Vagina (tissue), 2 donors: ENCODE results near the gene FCN2. TPM values are rescaled to one million over a fixed set of nuclear protein-coding genes. Genes with fewer than 3 reads are reported as not detected.

Experiments used
- DNase-seq, 2 donors: peaks; one replicate each; pipeline ENCODE4 v3.0.0-alpha.2; 2017; ENCODE audit errors: extremely low spot score in 2 of 2
- H3K27ac ChIP-seq: fragments of 200-600 bp; sonication (generic); one replicate; pipeline ENCODE4 v1.5.1; 2019
- H3K27me3 ChIP-seq: fragments of 200-600 bp; sonication (generic); one replicate; pipeline ENCODE4 v1.5.1; 2019
- H3K36me3 ChIP-seq, 2 donors: fragments of 200-600 bp; sonication (generic); one replicate each; pipeline ENCODE4 v1.5.1; 2017 to 2019
- H3K4me1 ChIP-seq: fragments of 200-600 bp; sonication (generic); one replicate; pipeline ENCODE4 v1.5.1; 2019
- H3K4me3 ChIP-seq, 2 donors: fragments of 200-600 bp; sonication (generic); 1 replicate in 1 of 2; 2 replicates in 1 of 2; pipeline ENCODE4 v1.5.1; 2016 to 2019
- H3K9me3 ChIP-seq: fragments of 200-600 bp; sonication (generic); one replicate; pipeline ENCODE4 v1.5.1; 2019
- CTCF ChIP-seq, 3 experiments: fragments of 450-650 bp in 2 of 3; fragments of 200-600 bp in 1 of 3; sonication (generic) in 1 of 3; IDR thresholded peaks; one replicate each; pipeline ENCODE4 v1.5.1; 2017 to 2019; ENCODE audit warnings: antibody characterized with exemption in 3 of 3, mild to moderate bottlenecking in 2 of 3, moderate library complexity in 2 of 3
- POLR2A ChIP-seq, 2 donors: fragments of 450-650 bp; IDR thresholded peaks; one replicate each; pipeline ENCODE4 v1.6.1; 2017; ENCODE audit warnings: antibody characterized with exemption in 2 of 2, mild to moderate bottlenecking in 2 of 2, moderate library complexity in 2 of 2
- POLR2AphosphoS5 ChIP-seq, 2 donors: sonication (generic); formaldehyde crosslinking; IDR thresholded peaks; one replicate each; pipeline ENCODE4 v1.9.0; 2017; ENCODE audit warnings: antibody characterized with exemption in 2 of 2, mild to moderate bottlenecking in 2 of 2, low read depth in 1 of 2; ENCODE audit not compliant: insufficient read depth in 1 of 2
- intact Hi-C: fragments of 100-400 bp; cut with DNase I; formaldehyde crosslinking; loops from one replicate; pipeline ENCODE4 v1.15.1; 2023
- total RNA-seq: library from RNA; depleted of rRNA; stranded (reverse); fragments of >200 nt; gene quantifications from one replicate; pipeline ENCODE4 v1.2.3, GENCODE V29; 2016

Gene FCN2
- total RNA-seq, 1 donor from 2014 or later: not detected

- H3K4me1 ChIP-seq: no peaks in the 10 kb centered on the region
- H3K27me3 ChIP-seq: no peaks in the 10 kb centered on the region
- intact Hi-C loops: no loop called here
- no peak for DNase-seq
- no peak overlapping the region for H3K27ac ChIP-seq
- H3K4me3 ChIP-seq: no peak overlapping the region
- TF ChIP-seq POLR2A (IDR thresholded peaks at IDR 0.05): no peak
- no peak for TF ChIP-seq CTCF (IDR thresholded peaks at IDR 0.05)
- no peak for TF ChIP-seq POLR2AphosphoS5 (IDR thresholded peaks at IDR 0.05; ENCODE audit: insufficient read depth in 1 of 2, low read depth in 1 of 2)
- no peaks in the 10 kb centered on the region for H3K9me3 ChIP-seq
- H3K36me3 ChIP-seq: peaks cover 0 to 13% of the 10 kb centered on the region in 2 donors
Measured at GRCh38 chr9:134834217-134834956, 46.2 kb upstream of the FCN2 start.

GRCh38 chr9:134834957-134835419, 45.6 kb upstream of the FCN2 start:
- no peaks in the 10 kb centered on the region for H3K9me3 ChIP-seq
- intact Hi-C loops: no loop called here
- no peak overlapping the region for H3K27ac ChIP-seq
- no peaks in the 10 kb centered on the region for H3K27me3 ChIP-seq
- no peak for TF ChIP-seq POLR2AphosphoS5 (IDR thresholded peaks at IDR 0.05; ENCODE audit: insufficient read depth in 1 of 2, low read depth in 1 of 2)
- TF ChIP-seq CTCF (IDR thresholded peaks at IDR 0.05): no peak
- peaks cover 0 to 13% of the 10 kb centered on the region in 2 donors for H3K36me3 ChIP-seq
- DNase-seq: no peak
- H3K4me3 ChIP-seq: no peak overlapping the region
- H3K4me1 ChIP-seq: no peaks in the 10 kb centered on the region

GRCh38 chr9:134835448-134835847, 45.2 kb upstream of the FCN2 start:
- DNase-seq: no peak
- intact Hi-C loops: no loop called here
- H3K36me3 ChIP-seq: peaks cover 0 to 14% of the 10 kb centered on the region in 2 donors
- no peak for TF ChIP-seq POLR2AphosphoS5 (IDR thresholded peaks at IDR 0.05; ENCODE audit: insufficient read depth in 1 of 2, low read depth in 1 of 2)
- no peaks in the 10 kb centered on the region for H3K27me3 ChIP-seq
- no peaks in the 10 kb centered on the region for H3K9me3 ChIP-seq
- H3K27ac ChIP-seq: no peak overlapping the region
- H3K4me3 ChIP-seq: no peak overlapping the region
- no peaks in the 10 kb centered on the region for H3K4me1 ChIP-seq

GRCh38 chr9:134835987-134836386, 44.6 kb upstream of the FCN2 start:
- Histone ChIP-seq H3K4me3 (no peak overlapping the region), H3K27me3 (no peaks in the 10 kb centered on the region), H3K9me3 (no peaks in the 10 kb centered on the region), H3K36me3 (peaks cover 0 to 14% of the 10 kb centered on the region in 2 donors), H3K27ac (no peak overlapping the region), H3K4me1 (no peaks in the 10 kb centered on the region)
- intact Hi-C loops: no loop called here
- no peak for DNase-seq
- TF ChIP-seq POLR2A (IDR thresholded peaks at IDR 0.05) (no peak), CTCF (IDR thresholded peaks at IDR 0.05) (no peak), POLR2AphosphoS5 (IDR thresholded peaks at IDR 0.05; ENCODE audit: insufficient read depth in 1 of 2, low read depth in 1 of 2) (no peak)

GRCh38 chr9:134836406-134836970, 44.1 kb upstream of the FCN2 start:
- H3K27me3 ChIP-seq: no peaks in the 10 kb centered on the region
- no peak for DNase-seq
- no peak for TF ChIP-seq CTCF (IDR thresholded peaks at IDR 0.05)
- TF ChIP-seq POLR2A (IDR thresholded peaks at IDR 0.05): no peak
- TF ChIP-seq POLR2AphosphoS5 (IDR thresholded peaks at IDR 0.05; ENCODE audit: insufficient read depth in 1 of 2, low read depth in 1 of 2): no peak
- H3K9me3 ChIP-seq: no peaks in the 10 kb centered on the region
- H3K36me3 ChIP-seq: peaks cover 0 to 15% of the 10 kb centered on the region in 2 donors
- H3K4me1 ChIP-seq: no peaks in the 10 kb centered on the region
- no peak overlapping the region for H3K4me3 ChIP-seq
- intact Hi-C loops: no loop called here
- no peak overlapping the region for H3K27ac ChIP-seq
